Smooth muscle cell (in vitro differentiated cells): ENCODE results near the gene PRKCE. TPM values are rescaled to one million over a fixed set of nuclear protein-coding genes. Genes with fewer than 3 reads are reported as not detected.

Experiments used
- DNase-seq: peaks from one replicate; lab custom pipeline; 2025; ENCODE audit not compliant: unreplicated experiment; lab: John Stamatoyannopoulos, UW
- H2AFZ ChIP-seq: fragments of 200-600 bp; sonication (generic); 2 replicates; pipeline ENCODE4 v1.6.0; 2016; ENCODE audit warnings: antibody characterized with exemption, low read depth, mild to moderate bottlenecking
- H3F3A ChIP-seq: fragments of 200-600 bp; sonication (generic); 2 replicates; pipeline ENCODE4 v1.6.0; 2017; ENCODE audit warnings: antibody characterized with exemption, low read depth
- H3K27ac ChIP-seq: fragments of 200-600 bp; sonication (generic); 2 replicates; pipeline ENCODE4 v1.5.1; 2016; ENCODE audit warnings: low read depth, mild to moderate bottlenecking
- H3K27me3 ChIP-seq: fragments of 200-600 bp; sonication (generic); 2 replicates; pipeline ENCODE4 v1.6.1; 2016; ENCODE audit warnings: low read depth, mild to moderate bottlenecking
- H3K36me3 ChIP-seq: fragments of 200-600 bp; sonication (generic); 2 replicates; pipeline ENCODE4 v1.5.1; 2016; ENCODE audit warnings: low read depth
- H3K4me1 ChIP-seq: fragments of 200-600 bp; sonication (generic); 2 replicates; pipeline ENCODE4 v1.5.1; 2016; ENCODE audit warnings: low read depth
- H3K4me2 ChIP-seq: fragments of 200-600 bp; sonication (generic); 2 replicates; pipeline ENCODE4 v1.6.0; 2016; ENCODE audit warnings: mild to moderate bottlenecking
- H3K4me3 ChIP-seq: fragments of 200-600 bp; sonication (generic); 2 replicates; pipeline ENCODE4 v1.5.1; 2016; ENCODE audit warnings: mild to moderate bottlenecking
- H3K79me2 ChIP-seq: fragments of 200-600 bp; sonication (generic); 2 replicates; pipeline ENCODE4 v1.6.0; 2016; ENCODE audit warnings: low read depth, mild to moderate bottlenecking
- H3K9ac ChIP-seq: fragments of 200-600 bp; sonication (generic); 2 replicates; pipeline ENCODE4 v1.6.0; 2016; ENCODE audit warnings: low read depth
- H3K9me3 ChIP-seq: fragments of 200-600 bp; sonication (generic); replicated peaks from 2 replicates; pipeline ENCODE4 v1.5.1; 2016; ENCODE audit warnings: low read depth
- H4K20me1 ChIP-seq: fragments of 200-600 bp; sonication (generic); 2 replicates; pipeline ENCODE4 v1.6.0; 2016; ENCODE audit warnings: low read depth
- CTCF ChIP-seq: fragments of 200-600 bp; sonication (generic); IDR thresholded peaks from 2 replicates; pipeline ENCODE4 v1.5.1; 2017; ENCODE audit warnings: borderline replicate concordance, mild to moderate bottlenecking, antibody characterized with exemption; ENCODE audit not compliant: insufficient read depth, poor library complexity, severe bottlenecking
- WGBS: methylation state at CpG from one replicate; pipeline ENCODE4 v1.1.7; 2016; ENCODE audit warnings: low lambda C conversion rate; 5-methylcytosine and 5-hydroxymethylcytosine counted together
- polyA plus RNA-seq: library from polyadenylated mRNA; unstranded; fragments of >200 nt; fragmentation: Nextera tagmentation; extraction: Ambion mirVana; gene quantifications from 2 replicates; pipeline ENCODE4 v1.2.1, GENCODE V29; 2016
- total RNA-seq: library from RNA; depleted of rRNA; stranded (reverse); fragments of >200 nt; gene quantifications from 2 replicates; pipeline ENCODE4 v1.2.3, GENCODE V29; 2014

Gene PRKCE
- total and polyA plus RNA-seq, 2 experiments from 2014 or later: 20.6 to 29.1 TPM

- Histone ChIP-seq H3F3A (peaks cover 34% of the 10 kb centered on the region), H3K36me3 (no peaks in the 10 kb centered on the region), H2AFZ (no peak overlapping the region), H3K9ac (no peak overlapping the region), H3K27ac (peak overlapping the region; percentile 64), H3K27me3 (no peaks in the 10 kb centered on the region), H3K4me2 (peak overlapping the region; percentile 69), H3K4me1 (peaks cover 14% of the 10 kb centered on the region), H3K9me3 (no peaks in the 10 kb centered on the region), H3K4me3 (no peak overlapping the region), H3K79me2 (no peaks in the 10 kb centered on the region), H4K20me1 (no peaks in the 10 kb centered on the region)
- no peak for TF ChIP-seq CTCF
- DNase-seq: no peak
- 30% methylated on average over 6 of the region's 6 CpGs for WGBS
Observed at GRCh38 chr2:46135958-46136357, 484.5 kb downstream of the PRKCE start.

- H3F3A ChIP-seq: peaks cover 34% of the 10 kb centered on the region
- no peak for TF ChIP-seq CTCF
- no peak overlapping the region for H3K4me3 ChIP-seq
- H3K36me3 ChIP-seq: no peaks in the 10 kb centered on the region
- H3K27ac ChIP-seq: peak overlapping the region; percentile 64
- peak overlapping the region; percentile 69 for H3K4me2 ChIP-seq
- no peak overlapping the region for H3K9ac ChIP-seq
- no peaks in the 10 kb centered on the region for H4K20me1 ChIP-seq
- peaks cover 14% of the 10 kb centered on the region for H3K4me1 ChIP-seq
- H3K27me3 ChIP-seq: no peaks in the 10 kb centered on the region
- no peak overlapping the region for H2AFZ ChIP-seq
- no peak for DNase-seq
- no peaks in the 10 kb centered on the region for H3K79me2 ChIP-seq
- 30% methylated on average over 5 of the region's 5 CpGs for WGBS
- no peaks in the 10 kb centered on the region for H3K9me3 ChIP-seq
Observed at GRCh38 chr2:46136481-46136880, 485.0 kb downstream of the PRKCE start.

GRCh38 chr2:46136953-46137352 lies 485.5 kb downstream of the PRKCE start:
- Histone ChIP-seq H3K79me2 (no peaks in the 10 kb centered on the region), H3K9me3 (no peaks in the 10 kb centered on the region), H3F3A (peaks cover 34% of the 10 kb centered on the region), H3K27me3 (no peaks in the 10 kb centered on the region), H4K20me1 (no peaks in the 10 kb centered on the region), H3K9ac (no peak overlapping the region), H3K27ac (peak overlapping the region; percentile 64), H2AFZ (no peak overlapping the region), H3K4me3 (no peak overlapping the region), H3K4me2 (peak overlapping the region; percentile 69), H3K36me3 (no peaks in the 10 kb centered on the region), H3K4me1 (peaks cover 14% of the 10 kb centered on the region)
- TF ChIP-seq CTCF: no peak
- DNase-seq: no peak
- WGBS: 92% methylated on average over 2 of the region's 2 CpGs
